ENCODE measurements around the gene PLXDC1.

Gene PLXDC1

GRCh38 chr17:39082482-39082881, 69.0 kb downstream of the PLXDC1 start:
- no peak for DNase-seq (ENCODE audit: low read depth)
- H3K4me3 ChIP-seq (ENCODE audit: low read depth, low read length) = no peak overlapping the region
- TF ChIP-seq, protein P1, sequence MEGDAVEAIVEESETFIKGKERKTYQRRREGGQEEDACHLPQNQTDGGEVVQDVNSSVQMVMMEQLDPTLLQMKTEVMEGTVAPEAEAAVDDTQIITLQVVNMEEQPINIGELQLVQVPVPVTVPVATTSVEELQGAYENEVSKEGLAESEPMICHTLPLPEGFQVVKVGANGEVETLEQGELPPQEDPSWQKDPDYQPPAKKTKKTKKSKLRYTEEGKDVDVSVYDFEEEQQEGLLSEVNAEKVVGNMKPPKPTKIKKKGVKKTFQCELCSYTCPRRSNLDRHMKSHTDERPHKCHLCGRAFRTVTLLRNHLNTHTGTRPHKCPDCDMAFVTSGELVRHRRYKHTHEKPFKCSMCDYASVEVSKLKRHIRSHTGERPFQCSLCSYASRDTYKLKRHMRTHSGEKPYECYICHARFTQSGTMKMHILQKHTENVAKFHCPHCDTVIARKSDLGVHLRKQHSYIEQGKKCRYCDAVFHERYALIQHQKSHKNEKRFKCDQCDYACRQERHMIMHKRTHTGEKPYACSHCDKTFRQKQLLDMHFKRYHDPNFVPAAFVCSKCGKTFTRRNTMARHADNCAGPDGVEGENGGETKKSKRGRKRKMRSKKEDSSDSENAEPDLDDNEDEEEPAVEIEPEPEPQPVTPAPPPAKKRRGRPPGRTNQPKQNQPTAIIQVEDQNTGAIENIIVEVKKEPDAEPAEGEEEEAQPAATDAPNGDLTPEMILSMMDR (IDR thresholded peaks at IDR 0.05; ENCODE audit: control insufficient read depth, extremely low read depth, insufficient read depth) = no peak

- DNase-seq (ENCODE audit: low read depth) = no peak
- TF ChIP-seq, protein P1 (IDR thresholded peaks at IDR 0.05; ENCODE audit: control insufficient read depth, extremely low read depth, insufficient read depth) = no peak
- H3K4me3 ChIP-seq (ENCODE audit: low read depth, low read length) = no peak overlapping the region
These were observed 69.6 kb downstream of the PLXDC1 start for GRCh38 chr17:39081851-39082250.

- no peak for DNase-seq (ENCODE audit: low read depth)
- TF ChIP-seq, protein P1 (IDR thresholded peaks at IDR 0.05; ENCODE audit: control insufficient read depth, extremely low read depth, insufficient read depth) = no peak
- H3K4me3 ChIP-seq (ENCODE audit: low read depth, low read length) = no peak overlapping the region
These were observed 70.9 kb downstream of the PLXDC1 start for GRCh38 chr17:39080421-39081078.

- H3K4me3 ChIP-seq (ENCODE audit: low read depth, low read length) = no peak overlapping the region
- no peak for DNase-seq (ENCODE audit: low read depth)
- TF ChIP-seq, protein P1 (IDR thresholded peaks at IDR 0.05; ENCODE audit: control insufficient read depth, extremely low read depth, insufficient read depth) = no peak
These were observed 71.6 kb downstream of the PLXDC1 start for GRCh38 chr17:39079836-39080235.

DNA sequence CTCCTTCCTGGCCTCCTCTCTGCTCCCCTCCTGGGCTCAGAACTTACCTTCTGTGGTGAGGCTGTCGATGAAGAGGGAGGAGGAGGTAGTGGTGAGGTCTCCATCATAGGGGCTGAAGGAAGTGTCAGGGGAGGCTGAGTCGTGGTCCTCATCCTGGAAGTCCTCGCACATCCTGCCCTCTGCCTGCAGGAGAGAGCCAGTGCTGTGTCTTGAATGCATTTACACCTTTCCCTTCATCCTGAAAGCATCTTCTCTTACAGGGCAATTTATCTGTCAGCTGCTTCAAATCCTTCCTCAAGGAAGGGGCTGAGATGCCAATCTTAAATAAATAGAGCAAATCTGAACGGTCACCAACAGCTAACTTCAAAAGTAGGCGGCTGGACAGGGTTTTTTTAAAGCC, 73.6 kb downstream of the PLXDC1 start:
- TF ChIP-seq, protein P1 (IDR thresholded peaks at IDR 0.05; ENCODE audit: control insufficient read depth, extremely low read depth, insufficient read depth) = 0 out of 2 replicates have a peak, but pooled peaks have one; percentile 21
- no peak overlapping the region for H3K4me3 ChIP-seq (ENCODE audit: low read depth, low read length)
- no peak for DNase-seq (ENCODE audit: low read depth)

DNA sequence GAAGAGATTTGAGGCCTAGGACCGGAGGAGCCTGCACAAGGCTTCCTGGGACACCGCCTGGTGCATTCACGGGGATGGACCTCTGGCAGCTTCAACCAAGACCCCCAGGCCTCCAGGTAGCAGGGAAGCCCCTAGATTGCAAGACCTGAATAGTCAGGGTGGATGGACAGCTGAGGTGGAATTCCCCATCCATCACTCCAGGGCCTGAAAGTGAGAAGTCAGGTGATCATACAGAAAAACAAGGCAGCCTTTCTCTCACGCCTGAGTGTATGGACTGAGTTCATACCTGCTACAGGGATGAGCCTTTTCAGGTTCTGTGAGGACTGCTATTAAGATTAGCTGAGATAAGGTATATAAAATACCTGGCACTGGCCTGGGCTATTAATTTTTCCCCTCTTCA, 74.2 kb downstream of the PLXDC1 start:
- H3K4me3 ChIP-seq (ENCODE audit: low read depth, low read length) = no peak overlapping the region
- no peak for DNase-seq (ENCODE audit: low read depth)
- TF ChIP-seq, protein P1 (IDR thresholded peaks at IDR 0.05; ENCODE audit: control insufficient read depth, extremely low read depth, insufficient read depth) = no peak

DNA sequence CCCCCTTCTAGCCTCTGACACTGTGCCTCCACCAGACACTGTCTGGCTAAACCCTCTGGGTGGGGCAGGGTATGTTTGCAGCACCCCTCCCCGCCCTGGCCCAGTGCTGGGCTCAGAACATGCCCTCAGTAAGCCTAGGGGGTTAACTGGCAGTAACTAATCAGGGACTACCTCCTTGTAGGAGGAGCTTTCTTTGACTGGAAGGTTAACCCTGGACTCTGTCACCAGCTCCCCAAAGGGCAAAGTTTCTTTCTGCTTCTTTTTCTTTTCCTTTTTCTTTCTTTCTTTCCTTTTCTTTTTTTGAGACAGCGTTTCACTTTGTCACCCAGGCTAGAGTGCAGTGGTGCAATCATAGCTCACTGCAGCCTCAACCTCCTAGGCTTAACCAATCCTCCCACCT, 76.8 kb downstream of the PLXDC1 start:
- TF ChIP-seq, protein P1 (IDR thresholded peaks at IDR 0.05; ENCODE audit: control insufficient read depth, extremely low read depth, insufficient read depth) = no peak
- H3K4me3 ChIP-seq (ENCODE audit: low read depth, low read length) = no peak overlapping the region
- DNase-seq (ENCODE audit: low read depth) = no peak

All from LNCaP clone FGC (cell line).